CD4-positive, alpha-beta T cell treated with Interleukin-15 for 1 hour (primary cell): ENCODE measurements around the gene CLCNKA.
"Not testable (repeated sequence)": the region's sequence is repeated elsewhere in the genome, so short reads cannot be mapped to it uniquely, and the experiment has no call there.

ENCODE experiments used
- DNase-seq: peaks from one replicate; pipeline ENCODE4 v3.0.0-alpha.2; 2020

CLCNKA gene

GRCh38 chr1:15998929-15999328 lies 22.9 kb upstream of the CLCNKA start:
- no peak for DNase-seq

DNA sequence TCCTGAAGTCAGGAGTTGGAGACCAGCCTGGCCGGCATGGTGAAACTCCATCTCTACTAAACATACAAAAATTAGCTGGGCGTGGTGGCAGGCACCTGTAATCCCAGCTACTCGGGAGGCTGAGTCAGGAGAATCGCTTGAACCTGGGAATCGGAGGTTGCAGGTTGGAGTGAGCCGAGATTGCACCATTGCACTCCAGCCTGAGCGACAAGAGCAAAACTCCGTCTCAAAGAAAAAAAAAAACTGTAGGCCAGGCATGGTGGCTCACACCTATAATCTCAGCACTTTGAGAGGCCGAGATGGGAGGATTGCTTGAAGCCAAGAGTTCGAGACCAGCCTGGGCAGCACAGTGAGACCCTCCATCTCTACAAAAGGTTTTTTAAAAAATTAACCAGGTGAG lies 20.6 kb upstream of the CLCNKA start:
- not testable (repeated sequence) for DNase-seq

DNA sequence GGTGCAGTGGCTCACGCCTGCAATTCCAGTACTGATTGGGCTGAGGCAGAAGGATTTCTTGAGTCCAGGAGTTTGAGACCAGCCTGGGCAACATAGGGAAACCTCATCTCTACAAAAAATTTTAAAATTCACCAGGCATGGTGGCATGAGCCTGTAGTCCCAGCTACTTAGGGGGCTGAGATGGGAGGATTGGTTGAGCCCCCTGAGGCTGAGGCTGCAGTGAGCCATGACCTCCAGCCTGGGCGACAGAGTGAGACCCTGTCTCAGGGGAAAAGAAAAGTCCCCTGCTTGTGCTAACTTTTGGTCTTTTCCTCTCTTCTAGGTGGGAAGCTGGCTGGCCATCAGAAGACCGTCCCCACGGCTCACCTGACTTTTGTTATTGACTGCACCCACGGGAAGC lies 16.2 kb upstream of the CLCNKA start:
- DNase-seq: no peak

GRCh38 chr1:16006010-16006409 lies 15.8 kb upstream of the CLCNKA start:
- DNase-seq: no peak

DNA sequence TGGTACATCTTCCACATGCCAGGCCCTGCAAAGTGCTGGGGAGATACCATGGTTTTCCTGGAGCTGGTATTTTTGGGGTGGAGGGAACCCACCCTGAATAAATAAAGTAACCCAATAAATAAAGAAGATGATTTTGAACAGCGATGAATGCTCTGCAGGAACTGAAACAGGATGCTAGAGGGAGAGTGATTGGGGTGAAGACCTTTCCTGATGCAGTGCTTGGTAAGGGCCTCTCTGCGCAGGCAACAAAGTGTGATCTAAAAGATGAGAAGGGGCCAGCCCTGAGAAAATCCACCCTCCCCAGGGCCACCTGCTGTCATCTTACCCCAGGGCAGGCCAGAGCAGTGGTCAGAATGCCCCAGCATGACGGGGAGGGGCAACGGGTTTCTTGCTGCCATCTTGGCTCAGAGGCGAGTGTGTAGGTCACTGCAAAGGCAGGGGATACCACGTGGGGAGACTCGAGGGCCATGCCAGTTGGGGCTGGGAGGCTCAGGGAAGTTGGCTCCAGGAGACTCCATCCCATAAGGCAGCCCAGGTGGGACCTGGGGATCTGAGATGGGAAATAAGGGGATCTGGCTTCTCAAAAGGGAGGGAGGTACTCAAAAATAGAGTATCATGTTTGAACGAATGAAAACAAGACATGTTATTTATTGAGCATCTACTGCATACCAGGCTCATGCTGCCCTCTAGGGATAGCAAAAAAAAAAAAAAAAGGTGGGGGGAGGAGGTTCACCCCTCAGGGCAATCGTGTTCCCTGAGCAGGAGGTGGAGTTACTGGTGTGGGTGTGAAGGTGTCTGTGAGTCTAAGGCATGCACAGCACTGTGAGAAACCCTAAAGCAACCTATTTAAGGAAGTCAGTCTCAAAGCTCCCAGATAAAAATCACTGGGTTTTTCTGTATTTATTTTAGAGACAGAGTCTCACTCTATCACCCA lies 15.0 kb upstream of the CLCNKA start:
- no peak for DNase-seq

DNA sequence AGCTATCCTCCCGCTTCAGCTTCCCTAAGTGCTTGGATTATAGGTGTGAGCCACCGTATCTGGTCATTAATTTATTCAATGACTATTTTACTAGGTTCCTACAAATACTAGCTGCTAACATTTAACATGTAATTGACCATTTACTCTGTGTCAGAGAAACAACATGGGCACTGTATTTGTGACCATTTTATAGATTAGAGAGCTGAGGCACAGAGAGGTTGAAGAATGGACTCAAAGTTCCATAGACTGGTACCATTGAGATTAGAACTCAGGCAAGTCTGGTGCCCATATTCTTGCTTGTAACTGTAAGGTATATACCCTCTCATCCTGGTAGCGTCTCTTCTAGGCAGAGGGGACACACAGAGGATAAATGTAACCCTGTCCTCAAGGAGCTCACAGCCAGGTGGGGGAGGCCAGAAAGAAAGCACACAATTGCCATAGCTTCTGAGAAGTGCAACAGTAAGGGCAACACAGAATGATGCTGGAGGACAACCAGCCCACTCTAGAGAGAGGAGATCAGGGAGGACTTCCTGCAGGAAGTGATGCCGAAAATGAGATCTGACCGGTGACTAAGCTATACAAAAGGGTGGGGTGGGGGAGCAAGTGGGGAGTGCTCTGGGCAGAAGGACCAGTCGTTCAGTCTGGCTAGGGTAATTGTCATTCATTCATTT lies 14.0 kb upstream of the CLCNKA start:
- no peak for DNase-seq

DNA sequence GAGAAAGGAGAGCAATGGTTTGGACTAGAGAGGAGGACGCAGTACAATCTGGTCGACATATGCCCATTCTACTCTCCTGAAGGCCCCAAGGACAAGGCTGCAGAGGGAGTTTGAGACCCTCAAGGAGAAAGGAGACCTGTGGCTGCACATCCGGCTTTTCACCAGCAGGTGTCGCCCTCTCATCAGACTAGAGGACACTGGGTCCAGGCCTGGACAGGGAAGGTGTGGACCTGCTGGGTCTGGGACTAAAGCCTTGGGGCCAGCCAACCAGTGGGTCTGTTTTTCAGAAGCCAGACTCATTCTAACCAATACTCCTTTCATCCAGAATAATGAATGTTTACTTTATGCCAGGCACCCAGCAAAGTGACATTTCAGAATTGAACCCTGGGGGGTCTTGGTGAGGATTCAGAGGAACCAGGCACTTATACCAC lies 12.8 kb upstream of the CLCNKA start:
- peak; percentile 64 for DNase-seq

- no peak for DNase-seq
Measured at GRCh38 chr1:16009678-16010077, 12.2 kb upstream of the CLCNKA start.

DNA sequence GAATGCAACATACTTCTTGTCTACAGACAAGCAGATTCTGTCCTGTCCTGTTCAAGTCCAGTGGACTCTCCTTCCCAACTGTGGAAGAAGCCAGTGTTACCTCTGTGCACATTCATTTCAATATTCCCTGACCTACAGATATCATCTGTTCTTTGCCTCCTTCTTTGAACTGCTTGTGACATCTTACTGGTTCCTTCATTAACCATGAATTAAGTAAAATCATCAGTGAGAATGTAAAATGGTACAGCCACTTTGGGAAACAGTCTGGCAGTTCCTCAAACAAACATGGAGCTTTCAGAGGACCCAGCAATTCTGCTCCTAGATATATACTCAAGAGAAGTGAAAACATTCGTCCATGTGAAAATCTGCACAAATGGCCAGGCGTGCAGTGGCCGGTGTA lies 11.0 kb upstream of the CLCNKA start:
- DNase-seq: no peak

DNA sequence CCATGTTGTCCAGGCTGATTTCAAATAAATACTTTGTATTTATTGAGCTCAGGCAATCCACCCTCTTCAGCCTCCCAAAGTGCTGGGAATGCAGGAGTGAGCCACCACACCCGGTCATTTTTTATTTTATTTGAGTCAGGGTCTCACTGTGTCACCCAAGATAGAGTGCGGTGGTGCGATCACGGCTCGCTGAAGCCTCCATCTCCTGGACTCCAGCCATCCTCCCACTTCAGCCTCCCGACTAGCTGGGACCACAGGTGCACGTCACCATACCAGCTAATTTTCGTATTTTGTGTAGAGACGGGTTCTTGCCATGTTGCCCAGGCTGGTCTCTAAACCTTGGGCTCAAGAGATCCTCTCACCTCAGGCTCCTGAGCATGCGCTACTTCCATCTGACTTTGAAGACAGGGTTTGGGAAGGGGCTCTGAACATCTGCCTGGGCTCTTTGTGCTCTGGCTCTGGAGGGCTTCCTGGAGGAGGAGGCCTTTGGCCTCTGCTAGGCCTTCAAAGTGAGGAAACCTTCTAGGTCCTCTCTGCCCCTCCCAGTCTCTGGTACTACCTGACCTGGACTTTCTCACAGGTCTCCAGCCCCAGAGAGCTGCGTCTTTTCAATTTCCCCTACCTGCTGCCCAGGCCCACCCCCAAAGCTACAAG lies 9.8 kb upstream of the CLCNKA start:
- no peak for DNase-seq

GRCh38 chr1:16012590-16013219 lies 9.1 kb upstream of the CLCNKA start:
- DNase-seq: no peak

DNA sequence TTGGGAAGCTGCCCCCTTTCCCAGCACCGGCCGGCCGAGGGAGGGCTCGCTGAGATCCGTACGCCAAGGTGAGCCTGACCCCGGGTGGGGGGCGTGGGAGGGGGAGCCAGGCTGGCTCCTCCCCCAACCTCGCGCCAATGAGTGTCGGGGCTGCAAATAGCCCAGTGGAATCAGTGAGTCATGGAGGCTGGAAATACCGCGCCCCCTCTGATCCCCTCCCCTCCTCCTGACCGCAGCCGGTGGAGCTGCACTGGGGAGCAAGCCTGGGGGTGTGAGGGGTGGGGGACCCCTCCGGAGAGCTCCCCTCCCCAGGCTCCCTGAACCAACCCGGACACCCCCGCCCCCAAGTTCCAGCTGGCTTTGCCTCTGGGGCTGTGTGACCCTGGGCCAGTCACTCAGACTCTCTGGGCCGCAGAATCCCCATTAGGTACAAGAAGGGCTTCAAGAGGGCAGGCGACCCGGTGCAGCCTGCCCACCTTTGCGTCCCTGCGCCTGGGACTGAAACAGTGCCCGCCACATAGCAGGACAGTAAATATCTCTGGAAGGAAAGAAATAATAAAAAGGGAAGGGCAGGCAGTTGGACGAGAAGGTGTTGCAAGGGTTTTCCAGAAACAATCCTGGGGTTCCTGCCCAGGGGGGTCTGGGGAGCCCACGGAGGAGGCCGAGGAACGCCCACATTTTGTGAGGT lies 8.5 kb upstream of the CLCNKA start:
- peak; percentile 37 for DNase-seq

GRCh38 chr1:16013908-16014258 lies 8.0 kb upstream of the CLCNKA start:
- no peak for DNase-seq

GRCh38 chr1:16014509-16015482 lies 7.0 kb upstream of the CLCNKA start:
- DNase-seq: no peak

GRCh38 chr1:16015491-16015890 lies 6.3 kb upstream of the CLCNKA start:
- DNase-seq: no peak

DNA sequence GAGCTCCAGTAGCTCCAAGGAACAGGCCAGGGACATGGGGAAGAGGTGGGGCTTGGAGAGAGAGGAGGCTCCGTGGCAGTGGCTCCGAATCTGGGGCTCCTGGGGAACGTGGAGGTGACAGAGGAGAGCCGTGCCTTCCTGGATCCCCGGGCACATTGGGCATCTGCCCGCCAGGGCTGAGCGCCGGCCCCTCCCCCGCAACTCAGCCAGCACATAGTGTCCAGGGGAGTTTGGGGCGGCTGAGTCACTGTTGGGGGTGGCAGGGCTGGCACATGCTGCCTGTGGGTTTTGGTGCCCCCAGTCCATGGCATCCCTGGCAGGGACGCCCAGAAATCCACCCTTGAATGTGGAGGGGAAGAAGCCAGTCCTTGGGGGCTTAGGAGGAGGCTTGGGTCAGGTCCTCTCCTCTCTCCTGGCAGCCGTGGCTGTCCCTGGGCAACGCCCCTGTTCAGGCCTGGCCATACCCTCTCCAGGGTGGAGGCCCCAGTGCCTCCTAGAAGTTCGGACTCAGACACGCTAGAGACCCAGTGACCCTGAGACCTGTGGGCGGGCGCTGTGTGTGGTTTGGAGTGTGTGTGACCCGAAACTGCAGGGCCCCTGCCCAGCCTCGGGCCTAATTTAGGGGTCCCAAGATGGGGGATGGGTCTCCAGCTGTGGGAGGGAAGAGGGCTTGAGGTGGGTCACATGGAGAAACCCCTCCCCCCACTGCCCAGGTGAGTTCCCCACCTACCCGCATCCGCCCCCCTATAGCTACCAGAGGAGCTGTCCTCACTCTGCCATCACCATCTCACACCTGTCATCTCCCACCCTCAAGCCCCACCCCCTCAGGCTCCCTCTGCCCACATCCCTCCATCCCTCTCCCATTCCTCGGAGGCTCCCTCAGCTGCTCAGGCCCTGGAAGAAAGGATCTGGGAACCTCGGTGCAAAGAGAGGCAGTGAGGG lies 5.6 kb upstream of the CLCNKA start:
- no peak for DNase-seq

DNA sequence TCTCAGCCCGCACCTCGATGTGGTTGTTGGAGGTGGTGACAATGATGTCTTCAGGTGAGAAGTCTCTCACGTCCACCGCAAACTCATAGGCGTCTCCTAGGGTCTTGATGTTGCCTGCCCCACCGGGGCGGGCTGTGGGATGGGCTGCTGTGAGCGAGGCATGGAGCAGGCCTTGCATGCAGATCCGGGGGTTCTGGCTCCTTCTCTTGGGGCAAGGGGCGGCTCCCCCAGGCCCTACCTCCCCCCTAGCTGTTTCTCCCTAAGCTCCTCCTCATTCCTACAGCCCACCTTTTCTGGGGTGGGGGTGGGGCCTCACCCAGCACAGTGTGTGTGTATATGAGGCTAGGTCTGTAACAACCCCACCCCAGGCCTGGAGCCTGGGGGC lies 4.8 kb upstream of the CLCNKA start:
- no peak for DNase-seq

DNA sequence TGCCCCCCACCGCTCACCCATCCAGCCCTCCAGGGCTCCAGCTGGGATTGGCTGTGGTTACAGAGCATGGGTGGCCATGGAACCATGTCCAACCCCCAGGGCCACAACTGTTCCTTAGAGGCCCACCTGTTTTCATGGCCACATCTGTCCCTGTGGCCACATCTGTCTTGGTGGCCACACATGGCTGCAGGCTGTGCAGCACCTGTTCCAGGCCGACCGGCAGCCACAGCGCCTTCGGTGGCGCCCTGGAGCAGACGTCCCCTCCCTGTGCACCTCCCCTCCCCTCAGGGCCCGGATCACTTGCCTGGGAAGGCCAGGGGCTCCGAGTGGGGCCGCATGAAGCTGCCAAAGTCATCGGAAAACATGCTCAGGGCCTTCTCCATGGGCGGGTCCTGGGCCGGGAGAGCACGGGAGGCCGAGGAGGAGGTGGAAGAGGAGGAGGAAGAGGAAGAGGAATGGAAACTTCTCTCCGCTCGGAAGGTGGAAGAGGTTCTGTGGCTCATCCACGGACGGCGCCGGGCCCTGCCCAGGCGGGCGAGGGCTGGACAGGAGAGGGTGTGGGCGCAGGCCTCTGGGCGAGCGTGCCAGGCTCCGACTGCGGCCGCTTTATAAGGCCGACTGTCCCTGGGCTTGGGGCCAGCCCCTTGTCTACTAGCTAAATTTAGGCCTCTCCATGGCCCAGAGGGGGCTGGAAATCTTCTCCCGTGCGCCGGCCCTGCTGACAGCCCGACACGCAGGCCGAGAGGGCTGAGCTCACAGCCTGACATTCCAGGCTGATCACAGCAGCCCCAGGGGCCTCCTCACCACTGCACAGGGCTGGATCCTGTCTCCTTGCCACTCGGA lies 4.2 kb upstream of the CLCNKA start, which contains the start of gene HSPB7:
Gene HSPB7 (minus strand): TSS at position 583 of the 843 bp plus-strand sequence. CDS start 80 bp downstream, at position 503.
- DNase-seq: no peak

- DNase-seq: no peak
Measured at GRCh38 chr1:16018308-16018707, 3.5 kb upstream of the CLCNKA start.
